Occipital lobe (tissue), 2 donors: ENCODE results near the gene TRIM2. TPM values are rescaled to one million over a fixed set of nuclear protein-coding genes. Genes with fewer than 3 reads are reported as not detected.
"Not testable (repeated sequence)": the region's sequence is repeated elsewhere in the genome, so short reads cannot be mapped to it uniquely, and the experiment has no call there.

ENCODE experiments used
- DNase-seq: peaks from one replicate; lab custom pipeline; 2025; lab: John Stamatoyannopoulos, UW
- total RNA-seq: library from RNA; depleted of rRNA; stranded (reverse); fragments of >200 nt; gene quantifications from one replicate; pipeline ENCODE4 v1.2.3, GENCODE V29; 2014

TRIM2 gene
- total RNA-seq: 990 TPM

GRCh38 chr4:153204247-153204671, at the start of gene TRIM2:
TRIM2 (plus strand) TSS chr4:153204443; CDS start chr4:153204531, 88 bp downstream.
- peak; percentile 65 for DNase-seq

GRCh38 chr4:153155686-153156085, 48.6 kb upstream of the TRIM2 start:
- no peak for DNase-seq

- DNase-seq: no peak
Measured at GRCh38 chr4:153156263-153156662, 48.0 kb upstream of the TRIM2 start.

GRCh38 chr4:153156721-153157120, 47.5 kb upstream of the TRIM2 start:
- DNase-seq: no peak

DNA sequence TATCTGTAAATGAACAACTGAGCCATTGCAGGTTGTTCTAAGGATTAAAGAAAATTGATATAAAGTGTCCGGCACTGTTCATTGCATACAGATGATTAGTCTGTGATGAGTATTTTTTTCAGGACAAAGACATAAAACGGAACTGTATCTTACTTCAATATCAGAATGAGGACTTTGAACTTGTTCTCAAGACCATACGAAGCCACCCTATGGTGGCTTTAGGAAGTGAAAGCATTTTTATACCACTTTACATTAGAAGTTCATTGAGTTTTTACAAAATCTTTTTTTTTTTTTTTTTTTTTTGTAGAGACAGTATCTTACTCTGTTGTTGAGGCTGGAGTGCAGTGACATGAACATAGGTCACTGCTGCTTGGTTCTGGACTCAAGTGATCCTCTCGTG, 45.2 kb upstream of the TRIM2 start:
- no peak for DNase-seq

DNA sequence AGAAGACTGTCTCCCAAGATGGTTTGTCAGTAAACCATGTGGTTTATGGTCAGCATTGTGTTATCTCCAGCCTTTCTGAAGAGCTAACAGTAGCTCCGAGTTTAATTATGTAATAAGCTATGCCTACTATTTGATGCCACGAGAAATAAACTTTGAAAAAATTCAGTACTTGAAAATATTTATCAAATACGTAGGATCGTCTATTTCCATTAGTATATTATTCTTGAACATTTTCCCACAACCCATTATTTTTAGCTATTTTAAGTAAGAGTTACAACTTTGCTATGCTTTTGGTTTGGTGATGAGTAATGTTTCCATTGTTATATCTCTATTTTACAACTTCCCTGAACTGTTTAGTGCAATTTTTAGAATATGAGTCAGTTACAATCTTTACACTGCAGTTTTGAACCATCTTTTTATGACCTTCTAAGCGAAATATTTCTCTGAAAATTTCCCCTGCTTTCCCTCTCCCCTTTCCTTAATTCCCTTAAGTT, 44.5 kb upstream of the TRIM2 start:
- no peak for DNase-seq

DNA sequence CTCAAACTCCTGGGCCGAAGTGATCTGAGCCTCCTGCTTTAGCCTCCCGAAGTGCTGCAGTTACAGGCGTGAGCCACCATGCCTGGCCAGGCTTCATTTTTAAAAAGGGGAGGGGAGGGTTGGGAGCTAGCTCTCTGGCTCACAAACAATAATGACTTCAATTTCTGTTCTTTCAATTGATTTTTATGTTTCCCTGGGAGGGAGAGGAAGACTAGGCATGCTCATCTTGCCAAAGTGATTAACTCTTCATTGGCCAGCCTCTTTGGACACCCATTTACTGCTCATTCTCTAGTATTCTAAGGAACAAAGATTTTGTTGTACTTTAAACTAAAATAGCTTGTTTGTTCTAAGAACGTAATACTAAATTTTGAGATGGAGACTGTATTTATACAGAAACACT, 43.4 kb upstream of the TRIM2 start:
- DNase-seq: no peak

- DNase-seq: no peak
Measured at GRCh38 chr4:153161226-153161963, 42.8 kb upstream of the TRIM2 start.

GRCh38 chr4:153165236-153165635, 39.0 kb upstream of the TRIM2 start:
- not testable (repeated sequence) for DNase-seq

GRCh38 chr4:153166716-153167501, 37.3 kb upstream of the TRIM2 start:
- no peak for DNase-seq

DNA sequence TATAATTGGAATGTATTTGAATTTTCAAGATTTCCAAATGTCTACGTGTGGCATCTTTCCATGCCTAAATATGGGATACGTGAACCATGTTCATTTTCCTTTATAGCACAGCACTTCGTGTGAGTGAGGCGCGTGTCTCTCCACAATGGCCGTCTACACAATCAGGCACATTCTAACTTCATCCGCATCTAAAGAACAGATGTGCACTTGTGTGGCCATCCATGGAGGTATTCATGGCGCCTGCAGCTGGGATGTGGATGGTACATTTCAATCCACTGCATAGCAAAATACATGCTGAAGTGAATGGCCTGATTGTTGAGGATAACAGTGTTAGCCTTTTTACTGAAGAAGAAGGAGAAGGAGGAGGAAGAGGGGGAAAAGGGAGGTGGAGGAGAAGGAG, 34.5 kb upstream of the TRIM2 start:
- peak; percentile 40 for DNase-seq

GRCh38 chr4:153170407-153170806, 33.8 kb upstream of the TRIM2 start:
- no peak for DNase-seq

- no peak for DNase-seq
Measured at GRCh38 chr4:153174821-153175567, 29.2 kb upstream of the TRIM2 start.

DNA sequence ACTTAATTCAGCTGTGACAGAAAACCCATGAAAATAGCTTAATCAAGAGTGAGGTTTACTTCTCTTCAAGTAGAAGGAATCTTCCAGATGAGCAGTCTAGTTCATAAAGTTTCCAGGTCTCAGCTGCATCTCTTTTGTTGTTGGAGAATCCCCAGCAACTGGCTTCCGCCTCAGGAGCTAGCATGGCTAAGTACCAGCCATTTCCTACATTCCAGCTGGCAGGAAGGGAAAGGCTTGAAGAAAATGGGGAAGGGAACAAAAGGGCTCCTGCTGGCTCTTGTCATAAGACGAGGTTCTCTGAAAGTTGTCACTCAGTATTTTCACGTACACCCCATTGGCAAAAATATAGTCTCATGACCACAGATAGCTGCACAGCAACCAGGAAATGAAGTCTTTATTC, 27.3 kb upstream of the TRIM2 start:
- no peak for DNase-seq

GRCh38 chr4:153177841-153178240, 26.4 kb upstream of the TRIM2 start:
- no peak for DNase-seq

DNA sequence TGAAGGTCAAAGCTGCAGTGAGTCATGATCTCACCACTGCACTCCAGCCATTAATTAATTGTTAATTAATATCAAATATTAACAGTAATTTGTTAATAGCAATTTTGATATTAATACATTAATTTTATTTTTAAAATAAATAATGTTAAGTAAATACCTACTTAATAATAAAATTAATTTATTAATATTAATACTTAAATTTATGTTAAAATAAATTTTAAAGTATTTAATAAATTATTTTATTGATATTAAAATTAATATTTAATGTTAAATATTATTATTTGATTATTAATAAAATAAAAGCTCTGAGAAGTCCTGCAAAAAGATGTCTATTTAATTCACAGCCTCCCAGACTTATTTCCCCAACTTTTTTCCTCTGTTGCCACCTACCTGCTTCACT, 25.1 kb upstream of the TRIM2 start:
- DNase-seq: no peak

DNA sequence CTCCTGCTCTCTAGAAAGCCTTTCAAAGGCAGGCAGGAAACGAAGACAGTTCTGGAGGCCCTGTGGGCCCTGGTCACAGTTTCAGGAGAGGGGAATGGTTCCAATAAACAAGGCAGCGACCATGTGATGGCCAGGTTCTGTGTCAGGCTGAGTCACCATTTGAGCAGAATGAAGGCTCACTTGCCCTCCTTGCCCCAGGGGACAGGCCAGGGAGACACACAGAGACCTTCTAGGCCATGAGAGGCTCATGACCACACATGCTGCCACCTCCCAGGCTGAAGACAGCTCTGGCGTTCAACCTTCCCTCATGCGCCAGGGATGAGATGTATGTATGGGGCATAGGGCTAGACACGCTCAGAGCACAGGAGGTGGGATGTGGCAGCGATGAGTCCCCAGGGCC, 22.9 kb upstream of the TRIM2 start:
- no peak for DNase-seq

DNA sequence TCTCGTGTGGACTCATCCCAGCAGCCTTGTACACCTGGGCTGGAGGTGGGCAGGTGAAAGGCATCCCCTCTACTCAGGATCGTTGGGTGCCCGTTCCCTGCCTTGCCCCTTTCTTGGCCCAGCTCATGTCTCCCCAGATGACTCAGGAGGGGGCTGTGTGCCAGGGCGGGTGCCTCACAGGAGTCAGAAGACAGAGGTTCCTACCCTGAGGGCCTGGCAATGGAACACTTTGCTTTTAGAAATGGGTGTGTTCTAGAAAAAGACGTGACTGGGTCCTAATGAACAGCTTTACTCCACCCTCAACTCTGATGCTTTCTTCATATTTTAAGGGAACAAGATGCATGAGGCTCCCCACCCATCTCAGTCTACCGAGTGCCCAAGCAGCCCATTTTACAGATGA, 22.5 kb upstream of the TRIM2 start:
- DNase-seq: no peak

- no peak for DNase-seq
Measured at GRCh38 chr4:153183146-153183545, 21.1 kb upstream of the TRIM2 start.

DNA sequence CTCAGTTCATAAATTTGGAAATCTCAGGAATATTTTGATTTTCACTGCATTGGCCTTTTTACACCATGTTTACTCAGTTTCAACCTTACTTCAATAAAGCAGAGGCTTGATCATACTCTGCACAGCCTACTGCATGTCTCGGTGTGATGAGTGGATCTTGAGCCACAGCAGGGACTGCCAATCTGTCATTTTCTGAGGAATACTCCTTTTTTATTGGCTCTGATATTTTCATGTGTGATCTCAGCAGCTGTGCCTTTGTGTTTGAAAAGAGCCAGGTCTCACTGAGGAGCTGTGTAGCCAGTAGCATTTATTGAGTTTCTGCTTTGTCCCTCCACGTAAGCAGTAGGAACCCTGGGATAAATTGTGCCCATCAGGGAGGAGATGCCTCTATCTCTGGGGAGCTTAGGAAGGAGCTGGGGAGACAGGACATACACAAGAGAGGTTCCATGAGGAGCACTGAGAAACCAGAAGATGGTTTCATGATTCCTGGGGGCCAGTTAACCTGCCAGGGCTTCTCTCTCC, 18.9 kb upstream of the TRIM2 start:
- no peak for DNase-seq

GRCh38 chr4:153186046-153186728, 18.1 kb upstream of the TRIM2 start:
- no peak for DNase-seq
